SK-N-SH (cell line): ENCODE results near the gene BICC1. TPM values are rescaled to one million over a fixed set of nuclear protein-coding genes. Genes with fewer than 3 reads are reported as not detected.

Experiments used
- CTCF ChIA-PET: fragments of 300-600, 350-600 bp; formaldehyde crosslinking; extraction: SDS; loops from one replicate; lab custom pipeline; 2021; lab: Yijun Ruan, JAX
- POLR2A ChIA-PET: fragments of 350-600 bp; sonication (Branson Sonifier 250); formaldehyde crosslinking; extraction: SDS; loops from one replicate; lab custom pipeline; 2020; ENCODE audit warnings: antibody characterized with exemption, inconsistent platforms; lab: Yijun Ruan, JAX
- DNase-seq: peaks from one replicate; pipeline ENCODE4 v3.0.0; 2012
- H2AFZ ChIP-seq: fragments of 200-600 bp; sonication (generic); 2 replicates; pipeline ENCODE4 v1.8.1; 2016; ENCODE audit warnings: antibody characterized with exemption, mild to moderate bottlenecking, low read depth
- H3F3A ChIP-seq: fragments of 200-600 bp; sonication (generic); replicated peaks from 2 replicates; pipeline ENCODE3; 2016; ENCODE audit warnings: antibody characterized with exemption, mild to moderate bottlenecking; ENCODE audit not compliant: insufficient read depth
- H3K27ac ChIP-seq, 2 experiments: fragments of 200-500 bp in 1 of 2; fragments of 200-600 bp in 1 of 2; sonication (Bioruptor generic) in 1 of 2; sonication (generic), shearing (Covaris generic) in 1 of 2; 2 replicates each; pipeline versions ENCODE4 v1.5.1 to v1.6.1; 2014 to 2016; ENCODE audit warnings: low read depth in 2 of 2, inconsistent platforms in 1 of 2, low read length in 1 of 2, mild to moderate bottlenecking in 1 of 2, mixed read lengths in 1 of 2
- H3K27me3 ChIP-seq: fragments of 200-600 bp; sonication (generic), shearing (Covaris generic); 2 replicates; pipeline ENCODE4 v1.6.1; 2016; ENCODE audit warnings: mixed run types; ENCODE audit not compliant: insufficient read depth
- H3K36me3 ChIP-seq, 2 experiments: fragments of 200-500 bp in 1 of 2; fragments of 200-600 bp in 1 of 2; sonication (Bioruptor generic) in 1 of 2; sonication (generic) in 1 of 2; replicated peaks in 1 of 2; 2 replicates each; pipeline versions ENCODE3 to v1.5.1; 2014 to 2016; ENCODE audit warnings: low read length in 1 of 2, mild to moderate bottlenecking in 1 of 2; ENCODE audit not compliant: insufficient read depth in 2 of 2, control insufficient read depth in 1 of 2
- H3K4me1 ChIP-seq, 2 experiments: fragments of 200-500 bp in 1 of 2; fragments of 200-600 bp in 1 of 2; sonication (Bioruptor generic) in 1 of 2; sonication (generic), shearing (Covaris generic) in 1 of 2; 2 replicates each; pipeline versions ENCODE4 v1.5.1 to v1.6.1; 2014 to 2016; ENCODE audit warnings: low read depth in 1 of 2, low read length in 1 of 2, mixed run types in 1 of 2; ENCODE audit not compliant: insufficient read depth in 2 of 2, control insufficient read depth in 1 of 2
- H3K4me2 ChIP-seq: fragments of 200-600 bp; sonication (generic), shearing (Covaris generic); 2 replicates; pipeline ENCODE4 v1.6.1; 2017; ENCODE audit warnings: mixed run types
- H3K4me3 ChIP-seq, 2 experiments: fragments of 200-500 bp in 1 of 2; fragments of 200-600 bp in 1 of 2; sonication (Bioruptor generic) in 1 of 2; sonication (generic), shearing (Covaris generic) in 1 of 2; 2 replicates each; pipeline versions ENCODE4 v1.5.1 to v1.8.1; 2014 to 2016; ENCODE audit warnings: low read depth in 2 of 2, inconsistent platforms in 1 of 2, low read length in 1 of 2, mild to moderate bottlenecking in 1 of 2, mixed read lengths in 1 of 2, moderate library complexity in 1 of 2
- H3K79me2 ChIP-seq: fragments of 200-600 bp; sonication (generic); 2 replicates; pipeline ENCODE4 v1.8.1; 2017; ENCODE audit warnings: mild to moderate bottlenecking; ENCODE audit not compliant: insufficient read depth
- H3K9ac ChIP-seq: fragments of 200-600 bp; sonication (generic); 2 replicates; pipeline ENCODE4 v1.6.1; 2017; ENCODE audit warnings: mixed run types
- H3K9me2 ChIP-seq: fragments of 200-600 bp; sonication (generic); 2 replicates; pipeline ENCODE4 v1.6.1; 2017; ENCODE audit warnings: mixed run types
- H3K9me3 ChIP-seq: fragments of 200-600 bp; sonication (generic); 2 replicates; pipeline ENCODE4 v1.6.1; 2017; ENCODE audit warnings: mixed run types, mild to moderate bottlenecking, moderate library complexity
- H4K20me1 ChIP-seq: fragments of 200-600 bp; sonication (generic); 2 replicates; pipeline ENCODE4 v1.6.1; 2017; ENCODE audit warnings: mild to moderate bottlenecking, mixed run types; ENCODE audit not compliant: insufficient read depth
- CHD2 ChIP-seq: fragments of 150-350 bp; IDR thresholded peaks from 2 replicates; pipeline ENCODE4 v1.6.1; 2018; ENCODE audit warnings: low read length; ENCODE audit not compliant: partially characterized antibody
- ELF1 ChIP-seq: IDR thresholded peaks from 2 replicates; pipeline ENCODE4 v1.4.0; 2012
- EP300 ChIP-seq, 2 experiments: IDR thresholded peaks; 2 replicates each; pipeline versions ENCODE4 v1.4.0 to v1.6.1; 2012; ENCODE audit warnings: borderline replicate concordance in 1 of 2, low read depth in 1 of 2, low read length in 1 of 2
- EZH2phosphoT487 ChIP-seq: fragments of 200-600 bp; sonication (generic); IDR thresholded peaks from 2 replicates; pipeline ENCODE4 v1.6.1; 2017; ENCODE audit warnings: low read depth, mixed run types, mild to moderate bottlenecking, antibody characterized with exemption, moderate library complexity, borderline replicate concordance
- FOXJ3 ChIP-seq: sonication (generic); formaldehyde crosslinking; IDR thresholded peaks from 2 replicates; pipeline ENCODE4 v1.5.1; 2020; ENCODE audit warnings: mild to moderate bottlenecking, missing genetic modification reagents
- GATA2 ChIP-seq: sonication (generic); formaldehyde crosslinking; IDR thresholded peaks from 2 replicates; pipeline ENCODE4 v1.5.0; 2020; ENCODE audit warnings: mild to moderate bottlenecking, missing genetic modification reagents
- JUND ChIP-seq: IDR thresholded peaks from 2 replicates; pipeline ENCODE4 v1.4.0; 2012
- NFIC ChIP-seq: IDR thresholded peaks from 2 replicates; pipeline ENCODE4 v1.4.0; 2012; ENCODE audit warnings: borderline replicate concordance
- NRF1 ChIP-seq: IDR thresholded peaks from 2 replicates; pipeline ENCODE4 v1.6.1; 2012; ENCODE audit warnings: low read depth, mild to moderate bottlenecking, low read length
- POLR2AphosphoS5 ChIP-seq: IDR thresholded peaks from 2 replicates; pipeline ENCODE4 v1.6.1; 2012; ENCODE audit warnings: low read depth, low read length
- RAD21 ChIP-seq: IDR thresholded peaks from 2 replicates; pipeline ENCODE4 v1.6.1; 2012; ENCODE audit warnings: mild to moderate bottlenecking, low read length
- RCOR1 ChIP-seq: fragments of 150-350 bp; IDR thresholded peaks from 2 replicates; pipeline ENCODE4 v1.6.1; 2017; ENCODE audit warnings: antibody characterized with exemption, low read length
- SIN3A ChIP-seq: IDR thresholded peaks from 2 replicates; pipeline ENCODE4 v1.6.1; 2012; ENCODE audit warnings: low read depth, mild to moderate bottlenecking, low read length, moderate library complexity, borderline replicate concordance
- SMC3 ChIP-seq: IDR thresholded peaks from 2 replicates; pipeline ENCODE4 v1.6.1; 2012; ENCODE audit warnings: low read depth, low read length, improper control_type of control experiment
- TAF1 ChIP-seq: IDR thresholded peaks from 2 replicates; pipeline ENCODE4 v1.6.1; 2012; ENCODE audit warnings: low read depth, mild to moderate bottlenecking, low read length, moderate library complexity, borderline replicate concordance
- TCF12 ChIP-seq: IDR thresholded peaks from 2 replicates; pipeline ENCODE4 v1.4.0; 2012
- WGBS: methylation state at CpG from one replicate; pipeline ENCODE4 v1.1.6; 2017; ENCODE audit warnings: low lambda C conversion rate; 5-methylcytosine and 5-hydroxymethylcytosine counted together
- polyA plus RNA-seq, 3 experiments: library from polyadenylated mRNA; depleted of rRNA; stranded (reverse); fragments of >200 nt; gene quantifications; 2 replicates each; pipeline ENCODE4 v1.2.3, GENCODE V29; 2012
- TF ChIP-seq, protein P1 (sequence below): IDR thresholded peaks from 2 replicates; pipeline ENCODE4; 2012
- TF ChIP-seq, protein P2 (sequence below): IDR thresholded peaks from 2 replicates; pipeline ENCODE4 v1.4.0; 2012; ENCODE audit warnings: low read depth
- TF ChIP-seq, protein P3 (sequence below): IDR thresholded peaks from 2 replicates; pipeline ENCODE4 v1.4.0; 2012; ENCODE audit warnings: low read depth, borderline replicate concordance
- TF ChIP-seq, protein P4 (sequence below): fragments of 150-350 bp; IDR thresholded peaks from 2 replicates; pipeline ENCODE4 v1.6.1; 2017; ENCODE audit warnings: antibody characterized with exemption, low read length, low read depth, borderline replicate concordance

BICC1 gene
- polyA plus RNA-seq, 1 of the 3 experiments (the other 2 are of a cell fraction) = 1.5 TPM

DNA sequence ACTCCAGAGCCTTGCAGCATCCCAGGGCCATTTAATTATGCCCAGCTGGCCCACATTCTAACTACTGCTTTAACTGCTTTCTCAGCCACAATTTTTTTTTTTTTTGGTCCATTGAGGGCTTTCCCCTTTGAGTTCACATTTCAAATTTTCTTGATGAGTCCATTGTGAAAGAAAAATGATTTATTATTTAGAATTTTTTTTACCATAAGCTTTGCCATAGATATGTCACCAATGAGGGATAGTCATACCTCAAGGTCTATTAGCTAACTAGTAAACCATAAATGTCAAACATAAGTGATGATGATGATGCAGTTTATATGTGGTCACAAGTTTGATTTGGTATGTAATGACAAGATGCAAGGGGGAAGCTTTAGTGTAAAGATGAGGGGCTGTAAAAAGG is 282.9 kb downstream of the BICC1 start (continued):
- TF ChIP-seq, protein P1, sequence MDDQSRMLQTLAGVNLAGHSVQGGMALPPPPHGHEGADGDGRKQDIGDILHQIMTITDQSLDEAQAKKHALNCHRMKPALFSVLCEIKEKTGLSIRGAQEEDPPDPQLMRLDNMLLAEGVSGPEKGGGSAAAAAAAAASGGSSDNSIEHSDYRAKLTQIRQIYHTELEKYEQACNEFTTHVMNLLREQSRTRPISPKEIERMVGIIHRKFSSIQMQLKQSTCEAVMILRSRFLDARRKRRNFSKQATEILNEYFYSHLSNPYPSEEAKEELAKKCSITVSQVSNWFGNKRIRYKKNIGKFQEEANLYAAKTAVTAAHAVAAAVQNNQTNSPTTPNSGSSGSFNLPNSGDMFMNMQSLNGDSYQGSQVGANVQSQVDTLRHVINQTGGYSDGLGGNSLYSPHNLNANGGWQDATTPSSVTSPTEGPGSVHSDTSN = no peak
- TF ChIP-seq JUND = no peak

DNA sequence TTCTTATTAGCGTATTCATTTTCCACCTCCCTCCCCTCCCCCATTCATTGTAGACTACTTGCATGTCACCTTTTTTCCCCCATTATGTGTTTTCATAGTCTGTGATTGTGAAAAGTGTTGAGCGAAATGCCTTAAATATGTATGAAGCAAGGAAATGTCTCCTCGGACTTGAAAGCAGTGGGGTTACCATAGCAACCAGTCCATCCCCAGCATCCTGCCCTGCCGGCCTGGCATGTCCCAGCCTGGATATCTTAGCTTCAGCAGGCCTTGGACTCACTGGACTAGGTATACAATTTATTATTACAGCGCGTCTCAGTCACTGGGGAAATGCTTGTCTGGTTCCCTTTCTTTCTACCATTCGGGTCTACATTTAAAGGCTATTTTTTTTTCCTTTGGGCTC is 283.6 kb downstream of the BICC1 start:
- WGBS = 82% methylated on average over 7 of the region's 7 CpGs
- H3K36me3 ChIP-seq = peaks cover 10 to 22% of the 10 kb centered on the region in 2 experiments
- peak; percentile 66 for DNase-seq

DNA sequence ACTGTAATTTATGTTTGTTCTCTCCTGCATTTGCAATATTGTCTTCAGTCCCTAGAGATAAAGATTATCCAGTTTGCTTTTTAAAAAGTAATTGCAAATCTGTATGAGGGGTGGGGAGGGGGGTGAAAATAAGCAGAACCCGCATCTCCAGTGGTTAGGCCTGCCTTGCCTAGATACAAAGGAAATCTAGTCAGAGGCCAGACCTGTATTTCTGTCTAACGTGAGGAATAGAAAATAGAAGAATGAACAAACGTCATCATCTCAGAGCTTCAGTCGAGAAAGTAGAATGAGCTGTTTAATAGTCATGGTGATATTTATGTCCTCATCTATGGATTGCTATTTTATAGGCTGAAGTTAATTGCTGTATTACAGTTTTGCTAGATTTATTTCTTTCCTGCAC is 284.2 kb downstream of the BICC1 start:
- H3K9me2 ChIP-seq = no peaks in the 10 kb centered on the region
- H4K20me1 ChIP-seq = no peaks in the 10 kb centered on the region
- H3K4me1 ChIP-seq = peaks cover 0 to 11% of the 10 kb centered on the region in 2 experiments; a peak in 3 of 4 replicates
- CTCF ChIA-PET = interaction anchor here (1.1 to 2.5 kb wide), 2 partner anchors 10 to 34 kb away, joined by 3 to 8 read pairs; no protein-coding TSS in a partner anchor
- DNase-seq = no peak
- no peak overlapping the region for H2AFZ ChIP-seq
- no peak overlapping the region for H3K9ac ChIP-seq
- WGBS = 49% methylated on average over 4 of the region's 4 CpGs
- H3K9me3 ChIP-seq = no peaks in the 10 kb centered on the region
- POLR2A ChIA-PET = no interaction called here
- no peak overlapping the region for H3K4me3 ChIP-seq
- no peaks in the 10 kb centered on the region for H3F3A ChIP-seq
- no peaks in the 10 kb centered on the region for H3K27me3 ChIP-seq
- no peaks in the 10 kb centered on the region for H3K79me2 ChIP-seq
- H3K27ac ChIP-seq = peak overlapping the region in 1 of 2 experiments; percentile 47; a peak in 1 of 4 replicates
- H3K36me3 ChIP-seq = peaks cover 14 to 27% of the 10 kb centered on the region in 2 experiments
- no peak overlapping the region for H3K4me2 ChIP-seq
- TF ChIP-seq ELF1 = no peak
- no peak for TF ChIP-seq SIN3A
- TF ChIP-seq, protein P2, sequence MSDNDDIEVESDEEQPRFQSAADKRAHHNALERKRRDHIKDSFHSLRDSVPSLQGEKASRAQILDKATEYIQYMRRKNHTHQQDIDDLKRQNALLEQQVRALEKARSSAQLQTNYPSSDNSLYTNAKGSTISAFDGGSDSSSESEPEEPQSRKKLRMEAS = no peak
- no peak for TF ChIP-seq TAF1
- TF ChIP-seq RAD21 = no peak
- no peak for TF ChIP-seq JUND
- TF ChIP-seq TCF12 = no peak
- no peak for TF ChIP-seq SMC3
- TF ChIP-seq, protein P1 = no peak
- TF ChIP-seq POLR2AphosphoS5 = no peak
- TF ChIP-seq NRF1 = no peak
- TF ChIP-seq EP300 (IDR thresholded peaks at IDR 0.05; ENCODE audit: borderline replicate concordance in 1 of 2, low read depth in 1 of 2, low read length in 1 of 2) = no peak
- no peak for TF ChIP-seq CHD2
- TF ChIP-seq FOXJ3 = no peak

More for the DNA sequence above, 283.6 kb downstream of the BICC1 start:
- Histone ChIP-seq H3K27me3 (no peaks in the 10 kb centered on the region), H3K4me1 (peaks cover 0 to 11% of the 10 kb centered on the region in 2 experiments; a peak in 3 of 4 replicates), H2AFZ (no peak overlapping the region), H3F3A (no peaks in the 10 kb centered on the region), H3K4me2 (no peak overlapping the region), H3K9me3 (no peaks in the 10 kb centered on the region), H3K27ac (peak overlapping the region in 1 of 2 experiments; percentile 47; a peak in 2 of 4 replicates), H3K9me2 (no peaks in the 10 kb centered on the region), H3K9ac (no peak overlapping the region), H3K4me3 (no peak overlapping the region), H4K20me1 (no peaks in the 10 kb centered on the region), H3K79me2 (no peaks in the 10 kb centered on the region)
- CTCF ChIA-PET = interaction anchor here (0.7 to 2.5 kb wide), 5 partner anchors 11 to 469 kb away, joined by 3 to 8 read pairs (median 4); no protein-coding TSS in a partner anchor
- TF ChIP-seq, protein P3, sequence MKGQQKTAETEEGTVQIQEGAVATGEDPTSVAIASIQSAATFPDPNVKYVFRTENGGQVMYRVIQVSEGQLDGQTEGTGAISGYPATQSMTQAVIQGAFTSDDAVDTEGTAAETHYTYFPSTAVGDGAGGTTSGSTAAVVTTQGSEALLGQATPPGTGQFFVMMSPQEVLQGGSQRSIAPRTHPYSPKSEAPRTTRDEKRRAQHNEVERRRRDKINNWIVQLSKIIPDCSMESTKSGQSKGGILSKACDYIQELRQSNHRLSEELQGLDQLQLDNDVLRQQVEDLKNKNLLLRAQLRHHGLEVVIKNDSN = no peak
- TF ChIP-seq EZH2phosphoT487 (no peak), TAF1 (no peak), RCOR1 (no peak), JUND (no peak), SIN3A (no peak), NFIC (no peak), GATA2 (CRISPR knock-in tag) (no peak), TCF12 (no peak), RAD21 (no peak)
- TF ChIP-seq, protein P1 = no peak
- TF ChIP-seq, protein P4, sequence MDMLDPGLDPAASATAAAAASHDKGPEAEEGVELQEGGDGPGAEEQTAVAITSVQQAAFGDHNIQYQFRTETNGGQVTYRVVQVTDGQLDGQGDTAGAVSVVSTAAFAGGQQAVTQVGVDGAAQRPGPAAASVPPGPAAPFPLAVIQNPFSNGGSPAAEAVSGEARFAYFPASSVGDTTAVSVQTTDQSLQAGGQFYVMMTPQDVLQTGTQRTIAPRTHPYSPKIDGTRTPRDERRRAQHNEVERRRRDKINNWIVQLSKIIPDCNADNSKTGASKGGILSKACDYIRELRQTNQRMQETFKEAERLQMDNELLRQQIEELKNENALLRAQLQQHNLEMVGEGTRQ = no peak
- POLR2A ChIA-PET = interaction anchor here (0.7 kb wide), 1 partner anchor 20 kb away, joined by 3 read pairs; no protein-coding TSS in a partner anchor
